ENCODE measurements around the gene TESK2. TPM values are rescaled to one million over a fixed set of nuclear protein-coding genes. Genes with fewer than 3 reads are reported as not detected.

The TESK2 gene
- total and polyA plus RNA-seq, 11 donors, result 0.50 to 4.7 (median 1.5) TPM

DNA sequence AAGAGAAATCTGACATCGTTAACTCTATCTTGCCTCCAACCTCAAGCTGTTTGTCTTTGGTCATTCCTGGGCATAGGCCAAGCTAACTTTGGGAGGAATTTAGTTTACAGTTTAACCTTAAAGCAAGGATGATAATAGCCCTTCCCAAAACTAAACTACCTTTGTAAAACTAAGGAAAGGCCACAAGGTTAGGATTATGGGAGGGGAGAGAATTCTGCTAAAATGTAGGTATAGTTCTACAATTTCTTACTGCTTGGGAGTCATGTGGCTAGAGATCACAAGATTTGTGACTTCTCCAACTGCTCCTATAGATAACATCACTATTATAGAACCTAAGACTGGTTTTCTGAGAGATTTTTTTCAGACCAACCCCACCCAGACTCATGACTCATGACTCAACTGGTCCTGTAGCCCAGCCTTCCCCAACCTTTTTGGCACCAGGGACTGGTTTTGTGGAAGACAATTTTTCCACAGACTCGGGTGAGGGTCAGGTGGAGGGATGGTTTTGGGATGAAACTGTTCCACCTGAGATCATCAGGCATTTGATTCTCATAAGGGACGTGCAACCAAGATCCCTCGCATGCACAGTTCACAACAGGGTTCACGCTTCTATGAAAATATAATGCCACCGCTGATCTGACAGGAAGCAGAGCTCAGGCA is 80.0 kb downstream of the TESK2 start:
- intact Hi-C loops (cut with DNase I), result no loop called here
- Histone ChIP-seq H3K4me1 (peaks cover 0 to 9% (median 0%) of the 10 kb centered on the region in 12 donors), H3K9me3 (no peaks in the 10 kb centered on the region), H3K27me3 (no peaks in the 10 kb centered on the region), H3K4me3 (no peak overlapping the region), H3K27ac (no peak overlapping the region), H3K36me3 (no peaks in the 10 kb centered on the region)
- TF ChIP-seq POLR2A (IDR thresholded peaks at IDR 0.05), result no peak
- TF ChIP-seq, protein P1, sequence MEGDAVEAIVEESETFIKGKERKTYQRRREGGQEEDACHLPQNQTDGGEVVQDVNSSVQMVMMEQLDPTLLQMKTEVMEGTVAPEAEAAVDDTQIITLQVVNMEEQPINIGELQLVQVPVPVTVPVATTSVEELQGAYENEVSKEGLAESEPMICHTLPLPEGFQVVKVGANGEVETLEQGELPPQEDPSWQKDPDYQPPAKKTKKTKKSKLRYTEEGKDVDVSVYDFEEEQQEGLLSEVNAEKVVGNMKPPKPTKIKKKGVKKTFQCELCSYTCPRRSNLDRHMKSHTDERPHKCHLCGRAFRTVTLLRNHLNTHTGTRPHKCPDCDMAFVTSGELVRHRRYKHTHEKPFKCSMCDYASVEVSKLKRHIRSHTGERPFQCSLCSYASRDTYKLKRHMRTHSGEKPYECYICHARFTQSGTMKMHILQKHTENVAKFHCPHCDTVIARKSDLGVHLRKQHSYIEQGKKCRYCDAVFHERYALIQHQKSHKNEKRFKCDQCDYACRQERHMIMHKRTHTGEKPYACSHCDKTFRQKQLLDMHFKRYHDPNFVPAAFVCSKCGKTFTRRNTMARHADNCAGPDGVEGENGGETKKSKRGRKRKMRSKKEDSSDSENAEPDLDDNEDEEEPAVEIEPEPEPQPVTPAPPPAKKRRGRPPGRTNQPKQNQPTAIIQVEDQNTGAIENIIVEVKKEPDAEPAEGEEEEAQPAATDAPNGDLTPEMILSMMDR (IDR thresholded peaks at IDR 0.05), result no peak
- DNase-seq, result no peak
- ATAC-seq, result no peak
- whole genome bisulfite sequencing, 4 donors, result 88 to 94% (median 93%) methylated on average over 6 of the region's 6 CpGs

DNA sequence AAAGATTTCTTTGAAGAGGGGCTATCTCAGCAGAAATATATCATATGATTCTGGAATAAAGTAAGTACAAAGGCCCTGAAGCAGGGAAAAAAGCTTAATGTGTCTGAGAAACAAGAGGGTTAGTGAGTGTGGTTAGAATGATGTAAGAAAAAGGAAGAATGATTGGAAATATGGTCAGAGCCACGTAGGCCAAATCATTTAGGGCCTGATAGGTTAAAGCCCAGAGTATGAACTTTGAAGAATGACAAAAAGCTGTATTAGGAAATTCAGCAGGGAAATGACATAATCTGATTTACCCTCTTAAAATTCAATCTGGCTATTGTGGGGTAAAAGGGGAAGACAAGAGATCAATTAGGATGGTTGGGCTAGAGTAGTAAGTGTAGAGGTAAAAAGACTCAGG is 81.7 kb downstream of the TESK2 start:
- H3K27ac ChIP-seq, result no peak overlapping the region
- H3K9me3 ChIP-seq, result no peaks in the 10 kb centered on the region
- peaks cover 0 to 9% (median 0%) of the 10 kb centered on the region in 12 donors for H3K4me1 ChIP-seq
- no peak overlapping the region for H3K4me3 ChIP-seq
- no peaks in the 10 kb centered on the region for H3K36me3 ChIP-seq
- DNase-seq (no peak), ATAC-seq (no peak)
- no peaks in the 10 kb centered on the region for H3K27me3 ChIP-seq
- intact Hi-C loops (cut with DNase I), result loop anchor here in 1 of 10 donors (10.0 kb wide), 1 partner anchor 264 kb away; no protein-coding TSS in a partner anchor
- no peak for TF ChIP-seq POLR2A (IDR thresholded peaks at IDR 0.05)
- TF ChIP-seq, protein P1 (IDR thresholded peaks at IDR 0.05), result no peak
- 73 to 85% (median 77%) methylated on average over 1 of the region's 1 CpG for WGBS, 4 donors

DNA sequence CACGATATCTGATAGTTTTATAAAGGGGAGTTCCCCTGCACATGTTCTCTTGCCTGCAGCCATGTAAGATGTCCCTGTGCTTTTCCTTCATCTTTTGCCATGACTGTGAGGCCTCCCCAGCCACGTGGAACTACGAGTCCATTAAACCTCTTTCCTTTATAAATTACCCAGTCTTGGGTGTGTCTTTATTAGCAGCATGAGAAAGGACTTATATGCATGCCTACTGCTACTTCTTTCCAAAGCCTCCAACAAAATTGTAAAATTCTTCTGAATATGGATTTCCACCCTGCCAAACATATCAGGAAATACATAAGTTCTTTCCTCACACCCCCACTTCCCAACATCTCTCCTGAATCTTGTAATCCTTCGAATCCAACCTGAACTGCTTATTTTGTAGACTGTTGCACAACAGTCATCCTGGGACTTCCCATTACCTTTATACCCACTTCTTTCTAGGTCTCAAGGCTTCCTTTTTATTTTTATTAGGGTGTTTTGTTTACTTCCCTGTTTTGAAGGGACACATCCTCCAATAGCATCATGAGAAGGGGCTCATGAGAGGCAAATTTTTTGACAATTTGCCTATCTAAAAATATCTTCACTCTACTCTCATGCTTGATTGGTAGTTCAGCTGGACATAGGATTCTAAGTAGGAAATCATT is 83.2 kb downstream of the TESK2 start:
- no peak overlapping the region for H3K4me3 ChIP-seq
- H3K27me3 ChIP-seq, result no peaks in the 10 kb centered on the region
- TF ChIP-seq, protein P1 (IDR thresholded peaks at IDR 0.05), result no peak
- no peak for TF ChIP-seq POLR2A (IDR thresholded peaks at IDR 0.05)
- H3K4me1 ChIP-seq, result no peaks in the 10 kb centered on the region
- ATAC-seq, result no peak
- H3K27ac ChIP-seq, result no peak overlapping the region
- intact Hi-C loops (cut with DNase I), result loop anchor here in 1 of 10 donors (10.0 kb wide), 1 partner anchor 263 kb away; no protein-coding TSS in a partner anchor
- H3K36me3 ChIP-seq, result no peaks in the 10 kb centered on the region
- WGBS, 4 donors, result 80 to 84% (median 82%) methylated on average over 4 of the region's 4 CpGs
- DNase-seq, result no peak
- no peaks in the 10 kb centered on the region for H3K9me3 ChIP-seq

DNA sequence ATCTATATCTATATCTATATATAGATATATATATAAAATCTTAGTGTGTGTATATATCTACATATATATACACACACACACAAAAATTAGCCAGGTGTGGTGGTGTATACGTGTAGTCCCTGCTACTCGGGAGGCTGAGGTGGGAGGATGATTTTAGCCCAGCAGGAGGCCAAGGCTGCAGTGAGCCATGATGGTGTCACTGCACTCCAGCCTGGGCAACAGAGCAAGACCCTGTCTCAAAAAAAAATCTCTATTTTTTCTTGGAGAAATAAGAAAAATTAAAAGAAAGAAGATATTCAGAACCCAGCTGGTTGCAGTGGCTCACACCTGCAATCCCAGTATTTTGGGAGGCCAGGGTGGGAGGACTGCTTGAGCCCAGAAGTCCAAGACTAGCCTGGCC is 85.3 kb downstream of the TESK2 start:
- intact Hi-C loops (cut with DNase I), result loop anchor here in 1 of 10 donors (10.0 kb wide), 1 partner anchor 261 kb away; no protein-coding TSS in a partner anchor
- TF ChIP-seq POLR2A (IDR thresholded peaks at IDR 0.05), result no peak
- TF ChIP-seq, protein P1 (IDR thresholded peaks at IDR 0.05), result no peak
- Histone ChIP-seq H3K27me3 (no peaks in the 10 kb centered on the region), H3K9me3 (no peaks in the 10 kb centered on the region), H3K4me3 (no peak overlapping the region), H3K36me3 (no peaks in the 10 kb centered on the region), H3K4me1 (no peaks in the 10 kb centered on the region), H3K27ac (no peak overlapping the region)
- ATAC-seq (no peak), DNase-seq (no peak)
- 93 to 98% (median 97%) methylated on average over 2 of the region's 2 CpGs for WGBS, 4 donors

Data from heart left ventricle (tissue), 16 donors.